ENCODE data around the gene EIF4E. TPM values are rescaled to one million over a fixed set of nuclear protein-coding genes. Genes with fewer than 3 reads are reported as not detected.

Gene EIF4E
- total and polyA plus RNA-seq, 8 donors: 78.8 to 114 (median 103) TPM

DNA sequence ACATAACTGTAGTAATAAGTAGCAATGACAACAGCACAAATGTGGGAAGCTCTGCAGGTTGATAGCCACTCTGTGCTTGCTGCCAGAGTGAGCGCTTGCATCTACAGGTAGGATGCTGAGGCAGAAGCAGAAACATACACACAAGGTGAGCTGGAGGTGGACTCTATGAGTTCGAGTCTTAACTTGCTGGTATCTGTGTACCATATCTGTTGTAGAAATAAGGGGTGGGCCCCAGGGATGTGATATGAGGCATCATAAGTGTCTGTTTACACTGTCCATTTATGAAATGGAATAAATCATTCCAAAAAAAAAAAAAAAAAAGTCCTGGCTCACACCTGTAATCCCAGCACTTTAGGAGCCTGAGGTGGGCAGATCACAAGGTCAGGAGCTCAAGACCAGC is 32.8 kb upstream of the EIF4E start:
- Histone ChIP-seq H3K27ac (no peak overlapping the region), H3K4me3 (no peak overlapping the region), H3K9me3 (no peaks in the 10 kb centered on the region), H3K27me3 (no peaks in the 10 kb centered on the region), H3K36me3 (no peaks in the 10 kb centered on the region), H3K4me1 (no peaks in the 10 kb centered on the region)
- intact Hi-C loops (cut with DNase I): no loop called here
- no peak for ATAC-seq
- no peak for DNase-seq
- TF ChIP-seq, protein P1, sequence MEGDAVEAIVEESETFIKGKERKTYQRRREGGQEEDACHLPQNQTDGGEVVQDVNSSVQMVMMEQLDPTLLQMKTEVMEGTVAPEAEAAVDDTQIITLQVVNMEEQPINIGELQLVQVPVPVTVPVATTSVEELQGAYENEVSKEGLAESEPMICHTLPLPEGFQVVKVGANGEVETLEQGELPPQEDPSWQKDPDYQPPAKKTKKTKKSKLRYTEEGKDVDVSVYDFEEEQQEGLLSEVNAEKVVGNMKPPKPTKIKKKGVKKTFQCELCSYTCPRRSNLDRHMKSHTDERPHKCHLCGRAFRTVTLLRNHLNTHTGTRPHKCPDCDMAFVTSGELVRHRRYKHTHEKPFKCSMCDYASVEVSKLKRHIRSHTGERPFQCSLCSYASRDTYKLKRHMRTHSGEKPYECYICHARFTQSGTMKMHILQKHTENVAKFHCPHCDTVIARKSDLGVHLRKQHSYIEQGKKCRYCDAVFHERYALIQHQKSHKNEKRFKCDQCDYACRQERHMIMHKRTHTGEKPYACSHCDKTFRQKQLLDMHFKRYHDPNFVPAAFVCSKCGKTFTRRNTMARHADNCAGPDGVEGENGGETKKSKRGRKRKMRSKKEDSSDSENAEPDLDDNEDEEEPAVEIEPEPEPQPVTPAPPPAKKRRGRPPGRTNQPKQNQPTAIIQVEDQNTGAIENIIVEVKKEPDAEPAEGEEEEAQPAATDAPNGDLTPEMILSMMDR (IDR thresholded peaks at IDR 0.05): no peak

DNA sequence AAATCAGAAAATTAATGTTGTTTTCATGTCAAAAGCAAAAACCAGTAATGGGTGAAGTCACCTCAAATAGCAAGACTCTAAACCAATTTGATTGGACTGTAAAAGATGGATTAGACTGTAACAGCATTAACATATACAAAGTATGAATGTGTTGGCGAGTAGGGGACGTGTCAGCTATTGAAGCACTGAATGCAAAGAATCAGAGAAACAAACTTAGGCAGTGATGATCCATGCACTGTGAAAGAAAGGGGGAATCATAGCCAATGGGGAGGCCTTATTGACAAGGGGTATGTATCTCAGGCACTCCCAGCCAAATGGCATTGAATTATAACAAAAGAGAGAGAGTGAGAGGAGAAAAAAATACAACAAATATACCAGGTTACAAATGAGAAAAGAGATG is 30.5 kb upstream of the EIF4E start:
- intact Hi-C loops (cut with DNase I): no loop called here
- no peaks in the 10 kb centered on the region for H3K9me3 ChIP-seq
- H3K27me3 ChIP-seq: no peaks in the 10 kb centered on the region
- H3K27ac ChIP-seq: no peak overlapping the region
- H3K4me1 ChIP-seq: no peaks in the 10 kb centered on the region
- H3K36me3 ChIP-seq: no peaks in the 10 kb centered on the region
- no peak overlapping the region for H3K4me3 ChIP-seq
- TF ChIP-seq, protein P1 (IDR thresholded peaks at IDR 0.05): no peak
- ATAC-seq (no peak), DNase-seq (no peak)

DNA sequence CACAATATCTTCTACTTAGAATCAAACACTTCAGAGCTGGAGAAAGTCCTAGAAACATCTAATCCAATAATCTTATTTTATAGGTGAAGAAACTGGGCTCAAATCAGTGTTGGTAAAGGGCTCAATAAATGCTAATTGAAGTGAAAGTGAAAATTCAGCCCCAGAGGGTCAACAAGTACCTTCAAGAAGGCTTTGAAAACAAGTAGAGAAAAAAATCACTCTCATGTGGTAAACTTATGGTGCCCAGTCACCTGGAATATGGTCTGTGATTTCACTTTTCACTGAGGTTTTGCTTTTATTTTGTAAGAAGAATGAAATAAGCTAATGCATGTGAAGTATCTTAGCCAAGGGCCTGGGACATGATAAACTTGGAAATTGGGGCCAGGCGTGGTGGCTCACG is 29.1 kb upstream of the EIF4E start:
- Histone ChIP-seq H3K9me3 (no peaks in the 10 kb centered on the region), H3K27ac (no peak overlapping the region), H3K27me3 (no peaks in the 10 kb centered on the region), H3K36me3 (no peaks in the 10 kb centered on the region), H3K4me3 (no peak overlapping the region), H3K4me1 (no peaks in the 10 kb centered on the region)
- DNase-seq (no peak), ATAC-seq (no peak)
- intact Hi-C loops (cut with DNase I): no loop called here
- TF ChIP-seq, protein P1 (IDR thresholded peaks at IDR 0.05): no peak

DNA sequence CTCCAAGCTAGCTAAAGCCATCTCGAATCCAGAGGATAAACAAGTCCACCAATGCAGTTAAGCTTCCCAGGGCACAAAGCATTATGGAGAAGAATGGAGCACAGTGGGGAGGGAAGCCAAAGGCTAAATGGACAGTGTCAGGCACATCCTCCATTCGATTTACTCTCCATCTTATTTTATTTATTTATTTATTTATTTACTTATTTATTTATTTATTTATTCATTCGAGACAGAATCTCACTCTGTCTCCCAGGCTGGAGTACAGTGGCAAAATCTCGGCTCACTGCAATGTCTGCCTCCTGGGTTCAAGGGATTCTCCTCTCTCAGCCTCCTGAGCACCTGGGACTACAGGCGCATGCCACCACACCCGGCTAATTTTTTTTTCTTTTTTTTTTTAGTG is 26.3 kb upstream of the EIF4E start:
- DNase-seq (no peak), ATAC-seq (no peak)
- TF ChIP-seq, protein P1 (IDR thresholded peaks at IDR 0.05): no peak
- no peaks in the 10 kb centered on the region for H3K36me3 ChIP-seq
- no peak overlapping the region for H3K27ac ChIP-seq
- no peaks in the 10 kb centered on the region for H3K4me1 ChIP-seq
- H3K9me3 ChIP-seq: no peaks in the 10 kb centered on the region
- H3K27me3 ChIP-seq: no peaks in the 10 kb centered on the region
- intact Hi-C loops (cut with DNase I): no loop called here
- H3K4me3 ChIP-seq: no peak overlapping the region

DNA sequence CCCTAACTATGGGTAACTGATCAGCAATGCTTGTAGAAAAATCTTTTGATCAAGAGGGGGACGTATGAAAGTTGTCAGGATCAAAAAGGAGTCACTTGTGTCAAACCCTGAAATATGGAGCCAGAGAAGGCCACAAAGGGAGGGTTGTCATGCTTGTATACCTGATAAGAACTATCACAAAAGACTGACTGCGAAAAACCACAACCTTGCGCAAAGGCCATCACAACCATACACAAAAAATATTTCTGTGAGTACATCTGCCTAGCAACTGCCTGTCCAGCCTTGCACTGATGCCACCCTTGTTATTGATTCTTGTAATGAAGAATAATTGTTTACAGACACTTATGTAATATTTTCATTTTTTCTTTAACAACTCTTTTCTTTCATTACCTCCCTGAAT is 22.8 kb upstream of the EIF4E start:
- ATAC-seq: no peak
- no peaks in the 10 kb centered on the region for H3K27me3 ChIP-seq
- DNase-seq: no peak
- TF ChIP-seq, protein P1 (IDR thresholded peaks at IDR 0.05): no peak
- intact Hi-C loops (cut with DNase I): no loop called here
- H3K9me3 ChIP-seq: no peaks in the 10 kb centered on the region
- no peak overlapping the region for H3K27ac ChIP-seq
- no peak overlapping the region for H3K4me3 ChIP-seq
- no peaks in the 10 kb centered on the region for H3K4me1 ChIP-seq
- no peaks in the 10 kb centered on the region for H3K36me3 ChIP-seq

All from left lung (tissue), 10 donors.